HCT116 (cell line): ENCODE results near the gene CAGE1. TPM values are rescaled to one million over a fixed set of nuclear protein-coding genes. Genes with fewer than 3 reads are reported as not detected.

Experiments
- ATAC-seq: fragments of 200-7000 bp; cut with Tn5 transposase; 2 replicates; pipeline ENCODE4 v1.9.1; 2020; ENCODE audit warnings: mild to moderate bottlenecking, moderate library complexity
- BruUV-seq: library from RNA; stranded (reverse); fragments of 400-500 nt; replicated peaks from 2 replicates; lab custom pipeline; 2021; lab: Mats Ljungman, UMichigan
- CTCF ChIA-PET: fragments of 300-600 bp; sonication (Branson Sonifier 250); formaldehyde crosslinking; loops from one replicate; lab custom pipeline; 2021; ENCODE audit warnings: antibody characterized with exemption; lab: Charles Lee
- POLR2A ChIA-PET: fragments of 300-600, 350-600 bp; sonication (Branson Sonifier 250); formaldehyde crosslinking; loops from one replicate; lab custom pipeline; 2021; ENCODE audit warnings: antibody characterized with exemption; lab: Charles Lee
- RAD21 ChIA-PET, 2 experiments: fragments of 300-600 bp; sonication (Branson Sonifier 250); formaldehyde crosslinking; loops; one replicate each; lab custom pipeline; 2023; ENCODE audit warnings: low total read pairs in 2 of 2; ENCODE audit not compliant: uncharacterized antibody in 2 of 2, unreplicated experiment in 2 of 2, low non-redundant PET in 1 of 2; lab: Charles Lee
- DNase-seq: peaks from one replicate; pipeline ENCODE4 v3.0.0-alpha.2; 2010; ENCODE audit warnings: low read depth, low spot score
- H2AFZ ChIP-seq: fragments of 200-600 bp; shearing (Covaris generic), sonication (generic); 2 replicates; pipeline ENCODE4 v1.6.1; 2017; ENCODE audit warnings: low read depth, mixed run types, mixed read lengths, antibody characterized with exemption, low read length; ENCODE audit not compliant: poor library complexity, severe bottlenecking
- H3K27ac ChIP-seq: 2 replicates; pipeline ENCODE4 v1.5.1; 2012; ENCODE audit warnings: low read depth, low read length
- H3K27me3 ChIP-seq: fragments of 200-600 bp; sonication (generic); 2 replicates; pipeline ENCODE4 v1.6.1; 2016; ENCODE audit warnings: mixed run types, low read length, mixed read lengths; ENCODE audit not compliant: insufficient read depth
- H3K36me3 ChIP-seq, 2 experiments: fragments of 200-500 bp in 1 of 2; fragments of 200-600 bp in 1 of 2; sonication (Bioruptor generic) in 1 of 2; sonication (generic) in 1 of 2; 2 replicates each; pipeline versions ENCODE4 v1.5.1 to v1.6.1; 2014 to 2016; ENCODE audit warnings: low read length in 2 of 2, inconsistent platforms in 1 of 2, mixed read lengths in 1 of 2, mixed run types in 1 of 2; ENCODE audit not compliant: insufficient read depth in 2 of 2, control insufficient read depth in 1 of 2
- H3K4me1 ChIP-seq, 2 experiments: fragments of 200-600 bp in 1 of 2; sonication (generic) in 1 of 2; 2 replicates each; pipeline versions ENCODE4 v1.5.1 to v1.6.1; 2012 to 2017; ENCODE audit warnings: low read length in 2 of 2, inconsistent platforms in 1 of 2, mild to moderate bottlenecking in 1 of 2, mixed read lengths in 1 of 2, mixed run types in 1 of 2, moderate library complexity in 1 of 2; ENCODE audit not compliant: insufficient read depth in 2 of 2, control insufficient read depth in 1 of 2
- H3K4me2 ChIP-seq: fragments of 200-600 bp; sonication (generic); 2 replicates; pipeline ENCODE4 v1.6.1; 2017; ENCODE audit warnings: mixed run types, low read length, mixed read lengths
- H3K4me3 ChIP-seq, 2 experiments: fragments of 200-600 bp in 1 of 2; sonication (generic) in 1 of 2; replicated peaks in 1 of 2; 2 replicates each; pipeline ENCODE4 v1.5.1; 2011 to 2016; ENCODE audit warnings: low read length in 2 of 2, control low read depth in 1 of 2, low read depth in 1 of 2, mild to moderate bottlenecking in 1 of 2, mixed read lengths in 1 of 2, mixed run types in 1 of 2
- H3K79me2 ChIP-seq: fragments of 200-600 bp; sonication (generic); 2 replicates; pipeline ENCODE4 v1.6.1; 2017; ENCODE audit warnings: mild to moderate bottlenecking, mixed run types, low read length, moderate library complexity, mixed read lengths; ENCODE audit not compliant: insufficient read depth
- H3K9ac ChIP-seq: fragments of 200-600 bp; sonication (generic); 2 replicates; pipeline ENCODE4 v1.6.1; 2016; ENCODE audit warnings: low read length, mixed read lengths
- H3K9me2 ChIP-seq: fragments of 200-600 bp; sonication (generic), shearing (Covaris generic); 2 replicates; pipeline ENCODE4 v1.6.1; 2017; ENCODE audit warnings: mixed run types, mild to moderate bottlenecking, moderate library complexity; ENCODE audit not compliant: insufficient read depth
- H3K9me3 ChIP-seq, 2 experiments: fragments of 200-500 bp in 1 of 2; fragments of 200-600 bp in 1 of 2; sonication (Bioruptor generic) in 1 of 2; sonication (generic) in 1 of 2; 2 replicates each; pipeline ENCODE4 v1.6.1; 2014 to 2017; ENCODE audit warnings: low read length in 2 of 2, mixed read lengths in 2 of 2, inconsistent platforms in 1 of 2, low read depth in 1 of 2, mild to moderate bottlenecking in 1 of 2, mixed run types in 1 of 2, moderate library complexity in 1 of 2; ENCODE audit not compliant: control insufficient read depth in 1 of 2, insufficient read depth in 1 of 2
- H4K20me1 ChIP-seq: fragments of 200-600 bp; sonication (generic), shearing (Covaris generic); 2 replicates; pipeline ENCODE4 v1.6.1; 2017; ENCODE audit warnings: mixed run types, mild to moderate bottlenecking, moderate library complexity; ENCODE audit not compliant: insufficient read depth
- CBX3 ChIP-seq: IDR thresholded peaks from 2 replicates; pipeline ENCODE4 v1.6.1; 2012; ENCODE audit warnings: low read depth
- CEBPB ChIP-seq: IDR thresholded peaks from 2 replicates; pipeline ENCODE4 v1.6.1; 2012; ENCODE audit warnings: low read depth
- ELF1 ChIP-seq: IDR thresholded peaks from 2 replicates; pipeline ENCODE4 v1.6.1; 2012; ENCODE audit warnings: low read depth, borderline replicate concordance
- EZH2 ChIP-seq: fragments of 200-600 bp; sonication (generic); IDR thresholded peaks from 2 replicates; pipeline ENCODE4 v1.6.1; 2017; ENCODE audit warnings: antibody characterized with exemption, mixed run types
- FOSL1 ChIP-seq: IDR thresholded peaks from 2 replicates; pipeline ENCODE4 v1.6.1; 2012; ENCODE audit warnings: low read depth
- MAX ChIP-seq: IDR thresholded peaks from 2 replicates; pipeline ENCODE4 v1.6.1; 2012
- POLR2A ChIP-seq: IDR thresholded peaks from 2 replicates; pipeline ENCODE4 v1.7.0; 2011; ENCODE audit warnings: borderline replicate concordance; ENCODE audit not compliant: insufficient read depth, insufficient read length; ENCODE audit errors: extremely low read depth
- POLR2AphosphoS5 ChIP-seq: IDR thresholded peaks from 2 replicates; pipeline ENCODE4 v1.6.1; 2011; ENCODE audit warnings: mild to moderate bottlenecking, low read depth, low read length, moderate library complexity
- RAD21 ChIP-seq: IDR thresholded peaks from 2 replicates; pipeline ENCODE4 v1.6.1; 2012; ENCODE audit warnings: low read depth, mild to moderate bottlenecking
- REST ChIP-seq: IDR thresholded peaks from 2 replicates; pipeline ENCODE4 v1.6.1; 2012; ENCODE audit warnings: low read depth
- SP1 ChIP-seq: IDR thresholded peaks from 2 replicates; pipeline ENCODE4 v1.6.1; 2012; ENCODE audit warnings: low read depth
- SRF ChIP-seq: IDR thresholded peaks from 2 replicates; pipeline ENCODE4 v1.6.1; 2012; ENCODE audit warnings: low read depth
- YY1 ChIP-seq: IDR thresholded peaks from 2 replicates; pipeline ENCODE4 v1.6.1; 2011; ENCODE audit warnings: low read length, low read depth, moderate library complexity, mild to moderate bottlenecking; ENCODE audit not compliant: insufficient replicate concordance; ENCODE audit errors: extremely low read depth
- intact Hi-C: fragments of 100-400 bp; cut with micrococcal nuclease; formaldehyde crosslinking; loops from 2 replicates; pipeline ENCODE4 v1.10.0; 2022
- total RNA-seq: library from RNA; stranded (reverse); gene quantifications from one replicate; pipeline ENCODE4 v1.2.1, GENCODE V29; 2021; ENCODE audit not compliant: unreplicated experiment
- TF ChIP-seq, protein P1 (sequence below), 3 experiments: fragments of 200-600 bp in 1 of 3; sonication (generic) in 1 of 3; IDR thresholded peaks in 2 of 3; conservative IDR thresholded peaks in 1 of 3; 2 replicates each; pipeline ENCODE4 v1.5.1; 2012 to 2017; ENCODE audit warnings: low read depth in 2 of 3, low read length in 2 of 3, antibody characterized with exemption in 1 of 3, borderline replicate concordance in 1 of 3, control low read depth in 1 of 3, mild to moderate bottlenecking in 1 of 3, mixed read lengths in 1 of 3, mixed run types in 1 of 3, moderate library complexity in 1 of 3; ENCODE audit not compliant: insufficient read depth in 1 of 3

Gene CAGE1
- total RNA-seq, 1 experiment from 2014 or later, result 0.20 TPM

DNA sequence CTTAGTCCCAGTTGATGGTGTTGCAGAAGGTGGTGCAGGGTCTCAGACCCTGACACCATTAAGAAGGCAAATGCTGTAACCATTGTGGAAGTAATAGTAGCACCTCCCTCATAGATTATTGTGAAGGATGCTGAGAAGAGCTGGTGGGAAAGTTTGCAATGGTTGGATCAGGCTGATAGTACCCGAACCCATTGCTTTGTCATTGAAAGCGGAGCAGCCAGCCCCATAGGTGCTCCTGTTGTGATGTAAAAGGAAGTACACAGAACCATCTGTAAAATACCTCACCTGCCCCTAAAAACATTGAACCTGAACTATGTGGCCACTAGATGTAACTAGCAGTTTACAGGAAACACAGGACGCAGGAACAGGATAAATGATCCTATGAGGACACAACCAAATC is 31.5 kb upstream of the CAGE1 start:
- ChIA-PET POLR2A (no interaction called here), CTCF (no interaction called here)
- H4K20me1 ChIP-seq, result no peaks in the 10 kb centered on the region
- no peaks in the 10 kb centered on the region for H3K27me3 ChIP-seq
- H3K36me3 ChIP-seq, result peaks cover 9 to 15% of the 10 kb centered on the region in 2 experiments
- H3K4me1 ChIP-seq, result peaks cover 0 to 3% of the 10 kb centered on the region in 2 experiments; a peak in 1 of 4 replicates
- no peak overlapping the region for H2AFZ ChIP-seq
- ATAC-seq, result no peak
- H3K27ac ChIP-seq, result no peak overlapping the region
- no peak overlapping the region for H3K4me3 ChIP-seq
- no peak overlapping the region for H3K4me2 ChIP-seq
- TF ChIP-seq SRF (no peak), POLR2A (no peak), RAD21 (no peak), REST (no peak), ELF1 (no peak), CBX3 (no peak), CEBPB (no peak), SP1 (no peak), POLR2AphosphoS5 (no peak), YY1 (no peak), FOSL1 (no peak), EZH2 (no peak), MAX (no peak)
- TF ChIP-seq, protein P1, sequence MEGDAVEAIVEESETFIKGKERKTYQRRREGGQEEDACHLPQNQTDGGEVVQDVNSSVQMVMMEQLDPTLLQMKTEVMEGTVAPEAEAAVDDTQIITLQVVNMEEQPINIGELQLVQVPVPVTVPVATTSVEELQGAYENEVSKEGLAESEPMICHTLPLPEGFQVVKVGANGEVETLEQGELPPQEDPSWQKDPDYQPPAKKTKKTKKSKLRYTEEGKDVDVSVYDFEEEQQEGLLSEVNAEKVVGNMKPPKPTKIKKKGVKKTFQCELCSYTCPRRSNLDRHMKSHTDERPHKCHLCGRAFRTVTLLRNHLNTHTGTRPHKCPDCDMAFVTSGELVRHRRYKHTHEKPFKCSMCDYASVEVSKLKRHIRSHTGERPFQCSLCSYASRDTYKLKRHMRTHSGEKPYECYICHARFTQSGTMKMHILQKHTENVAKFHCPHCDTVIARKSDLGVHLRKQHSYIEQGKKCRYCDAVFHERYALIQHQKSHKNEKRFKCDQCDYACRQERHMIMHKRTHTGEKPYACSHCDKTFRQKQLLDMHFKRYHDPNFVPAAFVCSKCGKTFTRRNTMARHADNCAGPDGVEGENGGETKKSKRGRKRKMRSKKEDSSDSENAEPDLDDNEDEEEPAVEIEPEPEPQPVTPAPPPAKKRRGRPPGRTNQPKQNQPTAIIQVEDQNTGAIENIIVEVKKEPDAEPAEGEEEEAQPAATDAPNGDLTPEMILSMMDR (IDR thresholded peaks at IDR 0.05 in 2 of 3, conservative IDR thresholded peaks at IDR 0.05 in 1 of 3; ENCODE audit: borderline replicate concordance in 1 of 3, insufficient read depth in 1 of 3, low read depth in 2 of 3, low read length in 2 of 3), result no peak
- TF ChIP-seq, all 23 proteins: peak for 0
- Histone ChIP-seq H3K9me3 (no peaks in the 10 kb centered on the region), H3K9ac (no peak overlapping the region), H3K79me2 (no peaks in the 10 kb centered on the region), H3K9me2 (no peaks in the 10 kb centered on the region)
- RAD21 ChIA-PET, result no interaction called here
- BruUV-seq, result TSS peak; percentile 27
- intact Hi-C loops, result no loop called here
- no peak for DNase-seq
